ENCODE measurements around the gene CSPG4. TPM values are rescaled to one million over a fixed set of nuclear protein-coding genes. Genes with fewer than 3 reads are reported as not detected.

CSPG4 gene
- total and polyA plus RNA-seq, 2 of the 13 experiments (the other 11 are each of a cell fraction or from before 2014, with no cell fraction given), result 0.01 to 0.04 TPM

DNA sequence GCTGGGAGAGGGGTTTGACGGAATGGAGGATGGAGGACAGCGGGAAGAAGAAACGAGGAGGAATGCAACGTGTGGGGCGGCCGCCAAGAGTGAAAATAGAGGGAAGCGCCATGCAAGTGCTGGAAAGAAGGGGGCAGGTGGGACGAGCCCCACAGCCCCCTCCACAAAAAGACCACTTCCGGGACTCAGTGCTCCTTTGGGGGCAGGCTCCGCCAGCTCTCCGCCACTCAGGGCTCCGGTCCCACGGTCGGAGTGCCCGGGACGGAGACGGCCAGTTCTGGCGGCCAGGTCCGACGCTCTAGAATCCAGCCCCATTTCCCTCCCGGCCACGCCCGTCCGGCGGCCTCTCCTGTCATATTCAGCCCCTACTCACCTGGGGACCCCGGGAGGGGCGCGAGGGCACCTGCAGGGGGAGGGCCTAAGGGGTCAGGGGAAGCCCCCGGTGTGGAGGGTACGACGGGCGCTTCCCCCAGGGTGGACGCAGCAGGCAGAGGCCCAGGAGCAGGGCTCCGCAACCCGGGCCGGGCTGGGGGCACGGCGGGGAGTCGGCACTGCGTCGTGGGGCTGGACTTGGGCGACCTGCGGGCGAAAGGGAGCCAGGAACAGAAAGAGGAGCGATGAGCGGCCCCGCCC lies 25.5 kb upstream of the CSPG4 start (continued):
- TF ChIP-seq JUN (CRISPR knock-in tag; IDR thresholded peaks at IDR 0.05) (no peak), KDM5A (IDR thresholded peaks at IDR 0.05; ENCODE audit: borderline replicate concordance, low read length) (no peak), ZMYM4 (CRISPR knock-in tag; IDR thresholded peaks at IDR 0.05) (0 out of 2 replicates have a peak, but pooled peaks have one; percentile 25), TAF1 (CRISPR knock-in tag; IDR thresholded peaks at IDR 0.05) (peak; percentile 46; the same call in 1 of the 2 replicates), ZNF225 (CRISPR knock-in tag; IDR thresholded peaks at IDR 0.05) (no peak), ZNF468 (CRISPR knock-in tag; IDR thresholded peaks at IDR 0.05) (no peak), ELF1 (CRISPR knock-in tag; IDR thresholded peaks at IDR 0.05) (0 out of 2 replicates have a peak, but pooled peaks have one; percentile 5), ZNF329 (CRISPR knock-in tag; IDR thresholded peaks at IDR 0.05; ENCODE audit: low read depth) (0 out of 2 replicates have a peak, but pooled peaks have one; percentile 26)
- TF ChIP-seq, protein P1, sequence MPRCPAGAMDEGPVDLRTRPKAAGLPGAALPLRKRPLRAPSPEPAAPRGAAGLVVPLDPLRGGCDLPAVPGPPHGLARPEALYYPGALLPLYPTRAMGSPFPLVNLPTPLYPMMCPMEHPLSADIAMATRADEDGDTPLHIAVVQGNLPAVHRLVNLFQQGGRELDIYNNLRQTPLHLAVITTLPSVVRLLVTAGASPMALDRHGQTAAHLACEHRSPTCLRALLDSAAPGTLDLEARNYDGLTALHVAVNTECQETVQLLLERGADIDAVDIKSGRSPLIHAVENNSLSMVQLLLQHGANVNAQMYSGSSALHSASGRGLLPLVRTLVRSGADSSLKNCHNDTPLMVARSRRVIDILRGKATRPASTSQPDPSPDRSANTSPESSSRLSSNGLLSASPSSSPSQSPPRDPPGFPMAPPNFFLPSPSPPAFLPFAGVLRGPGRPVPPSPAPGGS (CRISPR knock-in tag; IDR thresholded peaks at IDR 0.05), result peak; percentile 53; the same call in 1 of the 2 replicates
- TF ChIP-seq, protein P2, sequence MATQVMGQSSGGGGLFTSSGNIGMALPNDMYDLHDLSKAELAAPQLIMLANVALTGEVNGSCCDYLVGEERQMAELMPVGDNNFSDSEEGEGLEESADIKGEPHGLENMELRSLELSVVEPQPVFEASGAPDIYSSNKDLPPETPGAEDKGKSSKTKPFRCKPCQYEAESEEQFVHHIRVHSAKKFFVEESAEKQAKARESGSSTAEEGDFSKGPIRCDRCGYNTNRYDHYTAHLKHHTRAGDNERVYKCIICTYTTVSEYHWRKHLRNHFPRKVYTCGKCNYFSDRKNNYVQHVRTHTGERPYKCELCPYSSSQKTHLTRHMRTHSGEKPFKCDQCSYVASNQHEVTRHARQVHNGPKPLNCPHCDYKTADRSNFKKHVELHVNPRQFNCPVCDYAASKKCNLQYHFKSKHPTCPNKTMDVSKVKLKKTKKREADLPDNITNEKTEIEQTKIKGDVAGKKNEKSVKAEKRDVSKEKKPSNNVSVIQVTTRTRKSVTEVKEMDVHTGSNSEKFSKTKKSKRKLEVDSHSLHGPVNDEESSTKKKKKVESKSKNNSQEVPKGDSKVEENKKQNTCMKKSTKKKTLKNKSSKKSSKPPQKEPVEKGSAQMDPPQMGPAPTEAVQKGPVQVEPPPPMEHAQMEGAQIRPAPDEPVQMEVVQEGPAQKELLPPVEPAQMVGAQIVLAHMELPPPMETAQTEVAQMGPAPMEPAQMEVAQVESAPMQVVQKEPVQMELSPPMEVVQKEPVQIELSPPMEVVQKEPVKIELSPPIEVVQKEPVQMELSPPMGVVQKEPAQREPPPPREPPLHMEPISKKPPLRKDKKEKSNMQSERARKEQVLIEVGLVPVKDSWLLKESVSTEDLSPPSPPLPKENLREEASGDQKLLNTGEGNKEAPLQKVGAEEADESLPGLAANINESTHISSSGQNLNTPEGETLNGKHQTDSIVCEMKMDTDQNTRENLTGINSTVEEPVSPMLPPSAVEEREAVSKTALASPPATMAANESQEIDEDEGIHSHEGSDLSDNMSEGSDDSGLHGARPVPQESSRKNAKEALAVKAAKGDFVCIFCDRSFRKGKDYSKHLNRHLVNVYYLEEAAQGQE (IDR thresholded peaks at IDR 0.05; ENCODE audit: borderline replicate concordance in 1 of 2, low read depth in 1 of 2, low read length in 2 of 2), result no peak
- TF ChIP-seq, protein P3, sequence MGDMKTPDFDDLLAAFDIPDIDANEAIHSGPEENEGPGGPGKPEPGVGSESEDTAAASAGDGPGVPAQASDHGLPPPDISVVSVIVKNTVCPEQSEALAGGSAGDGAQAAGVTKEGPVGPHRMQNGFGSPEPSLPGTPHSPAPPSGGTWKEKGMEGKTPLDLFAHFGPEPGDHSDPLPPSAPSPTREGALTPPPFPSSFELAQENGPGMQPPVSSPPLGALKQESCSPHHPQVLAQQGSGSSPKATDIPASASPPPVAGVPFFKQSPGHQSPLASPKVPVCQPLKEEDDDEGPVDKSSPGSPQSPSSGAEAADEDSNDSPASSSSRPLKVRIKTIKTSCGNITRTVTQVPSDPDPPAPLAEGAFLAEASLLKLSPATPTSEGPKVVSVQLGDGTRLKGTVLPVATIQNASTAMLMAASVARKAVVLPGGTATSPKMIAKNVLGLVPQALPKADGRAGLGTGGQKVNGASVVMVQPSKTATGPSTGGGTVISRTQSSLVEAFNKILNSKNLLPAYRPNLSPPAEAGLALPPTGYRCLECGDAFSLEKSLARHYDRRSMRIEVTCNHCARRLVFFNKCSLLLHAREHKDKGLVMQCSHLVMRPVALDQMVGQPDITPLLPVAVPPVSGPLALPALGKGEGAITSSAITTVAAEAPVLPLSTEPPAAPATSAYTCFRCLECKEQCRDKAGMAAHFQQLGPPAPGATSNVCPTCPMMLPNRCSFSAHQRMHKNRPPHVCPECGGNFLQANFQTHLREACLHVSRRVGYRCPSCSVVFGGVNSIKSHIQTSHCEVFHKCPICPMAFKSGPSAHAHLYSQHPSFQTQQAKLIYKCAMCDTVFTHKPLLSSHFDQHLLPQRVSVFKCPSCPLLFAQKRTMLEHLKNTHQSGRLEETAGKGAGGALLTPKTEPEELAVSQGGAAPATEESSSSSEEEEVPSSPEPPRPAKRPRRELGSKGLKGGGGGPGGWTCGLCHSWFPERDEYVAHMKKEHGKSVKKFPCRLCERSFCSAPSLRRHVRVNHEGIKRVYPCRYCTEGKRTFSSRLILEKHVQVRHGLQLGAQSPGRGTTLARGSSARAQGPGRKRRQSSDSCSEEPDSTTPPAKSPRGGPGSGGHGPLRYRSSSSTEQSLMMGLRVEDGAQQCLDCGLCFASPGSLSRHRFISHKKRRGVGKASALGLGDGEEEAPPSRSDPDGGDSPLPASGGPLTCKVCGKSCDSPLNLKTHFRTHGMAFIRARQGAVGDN (CRISPR knock-in tag; IDR thresholded peaks at IDR 0.05), result peak; percentile 70
- TF ChIP-seq, protein P4, sequence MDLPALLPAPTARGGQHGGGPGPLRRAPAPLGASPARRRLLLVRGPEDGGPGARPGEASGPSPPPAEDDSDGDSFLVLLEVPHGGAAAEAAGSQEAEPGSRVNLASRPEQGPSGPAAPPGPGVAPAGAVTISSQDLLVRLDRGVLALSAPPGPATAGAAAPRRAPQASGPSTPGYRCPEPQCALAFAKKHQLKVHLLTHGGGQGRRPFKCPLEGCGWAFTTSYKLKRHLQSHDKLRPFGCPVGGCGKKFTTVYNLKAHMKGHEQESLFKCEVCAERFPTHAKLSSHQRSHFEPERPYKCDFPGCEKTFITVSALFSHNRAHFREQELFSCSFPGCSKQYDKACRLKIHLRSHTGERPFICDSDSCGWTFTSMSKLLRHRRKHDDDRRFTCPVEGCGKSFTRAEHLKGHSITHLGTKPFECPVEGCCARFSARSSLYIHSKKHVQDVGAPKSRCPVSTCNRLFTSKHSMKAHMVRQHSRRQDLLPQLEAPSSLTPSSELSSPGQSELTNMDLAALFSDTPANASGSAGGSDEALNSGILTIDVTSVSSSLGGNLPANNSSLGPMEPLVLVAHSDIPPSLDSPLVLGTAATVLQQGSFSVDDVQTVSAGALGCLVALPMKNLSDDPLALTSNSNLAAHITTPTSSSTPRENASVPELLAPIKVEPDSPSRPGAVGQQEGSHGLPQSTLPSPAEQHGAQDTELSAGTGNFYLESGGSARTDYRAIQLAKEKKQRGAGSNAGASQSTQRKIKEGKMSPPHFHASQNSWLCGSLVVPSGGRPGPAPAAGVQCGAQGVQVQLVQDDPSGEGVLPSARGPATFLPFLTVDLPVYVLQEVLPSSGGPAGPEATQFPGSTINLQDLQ (CRISPR knock-in tag; IDR thresholded peaks at IDR 0.05), result no peak
- TF ChIP-seq, protein P5, sequence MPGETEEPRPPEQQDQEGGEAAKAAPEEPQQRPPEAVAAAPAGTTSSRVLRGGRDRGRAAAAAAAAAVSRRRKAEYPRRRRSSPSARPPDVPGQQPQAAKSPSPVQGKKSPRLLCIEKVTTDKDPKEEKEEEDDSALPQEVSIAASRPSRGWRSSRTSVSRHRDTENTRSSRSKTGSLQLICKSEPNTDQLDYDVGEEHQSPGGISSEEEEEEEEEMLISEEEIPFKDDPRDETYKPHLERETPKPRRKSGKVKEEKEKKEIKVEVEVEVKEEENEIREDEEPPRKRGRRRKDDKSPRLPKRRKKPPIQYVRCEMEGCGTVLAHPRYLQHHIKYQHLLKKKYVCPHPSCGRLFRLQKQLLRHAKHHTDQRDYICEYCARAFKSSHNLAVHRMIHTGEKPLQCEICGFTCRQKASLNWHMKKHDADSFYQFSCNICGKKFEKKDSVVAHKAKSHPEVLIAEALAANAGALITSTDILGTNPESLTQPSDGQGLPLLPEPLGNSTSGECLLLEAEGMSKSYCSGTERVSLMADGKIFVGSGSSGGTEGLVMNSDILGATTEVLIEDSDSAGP (CRISPR knock-in tag; IDR thresholded peaks at IDR 0.05; ENCODE audit: borderline replicate concordance), result peak; percentile 30; the same call in 1 of the 2 replicates

Measured in HepG2 (cell line).